DOHH2 (cell line): ENCODE results near the gene MYO18B.

Experiments used
- EZH2phosphoT487 ChIP-seq: fragments of 200-600 bp; sonication (generic); IDR thresholded peaks from 2 replicates; pipeline ENCODE4 v1.6.1; 2017; ENCODE audit warnings: borderline replicate concordance, mild to moderate bottlenecking, antibody characterized with exemption, low read length, moderate library complexity, mixed read lengths
- TF ChIP-seq, protein P1 (sequence below): fragments of 200-600 bp; sonication (generic); IDR thresholded peaks from one replicate; pipeline ENCODE4 v1.5.1; 2014; ENCODE audit warnings: antibody characterized with exemption, mild to moderate bottlenecking, low read depth, low read length; ENCODE audit not compliant: poor library complexity, severe bottlenecking

DNA sequence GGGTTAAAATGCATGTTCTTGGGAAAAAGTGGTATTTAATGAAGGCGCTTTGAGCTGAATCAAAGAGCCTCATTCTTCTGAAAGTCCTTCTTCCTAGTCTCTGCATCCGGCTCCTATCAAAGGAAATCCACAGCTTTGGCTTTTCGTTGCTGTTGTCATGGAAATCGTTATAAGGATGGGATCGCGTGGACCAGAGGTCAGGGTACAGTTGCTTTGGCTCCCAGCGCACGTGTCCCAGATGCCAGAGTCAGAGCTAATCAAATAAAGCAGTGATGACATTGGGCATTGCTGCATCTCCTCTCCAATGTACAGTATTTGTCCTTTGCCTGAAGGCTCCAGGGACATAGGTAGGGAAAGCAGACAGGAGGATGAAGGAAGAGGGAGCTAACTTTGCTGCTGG lies 181.9 kb downstream of the MYO18B start:
- TF ChIP-seq, protein P1, sequence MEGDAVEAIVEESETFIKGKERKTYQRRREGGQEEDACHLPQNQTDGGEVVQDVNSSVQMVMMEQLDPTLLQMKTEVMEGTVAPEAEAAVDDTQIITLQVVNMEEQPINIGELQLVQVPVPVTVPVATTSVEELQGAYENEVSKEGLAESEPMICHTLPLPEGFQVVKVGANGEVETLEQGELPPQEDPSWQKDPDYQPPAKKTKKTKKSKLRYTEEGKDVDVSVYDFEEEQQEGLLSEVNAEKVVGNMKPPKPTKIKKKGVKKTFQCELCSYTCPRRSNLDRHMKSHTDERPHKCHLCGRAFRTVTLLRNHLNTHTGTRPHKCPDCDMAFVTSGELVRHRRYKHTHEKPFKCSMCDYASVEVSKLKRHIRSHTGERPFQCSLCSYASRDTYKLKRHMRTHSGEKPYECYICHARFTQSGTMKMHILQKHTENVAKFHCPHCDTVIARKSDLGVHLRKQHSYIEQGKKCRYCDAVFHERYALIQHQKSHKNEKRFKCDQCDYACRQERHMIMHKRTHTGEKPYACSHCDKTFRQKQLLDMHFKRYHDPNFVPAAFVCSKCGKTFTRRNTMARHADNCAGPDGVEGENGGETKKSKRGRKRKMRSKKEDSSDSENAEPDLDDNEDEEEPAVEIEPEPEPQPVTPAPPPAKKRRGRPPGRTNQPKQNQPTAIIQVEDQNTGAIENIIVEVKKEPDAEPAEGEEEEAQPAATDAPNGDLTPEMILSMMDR, result no peak
- no peak for TF ChIP-seq EZH2phosphoT487
